HEK293 (cell line): ENCODE data around the gene MOSPD3.

Experiments used
- CTCF ChIP-seq: fragments of 450-650 bp; formaldehyde crosslinking; IDR thresholded peaks from 2 replicates; pipeline ENCODE4 v1.5.1; 2016; ENCODE audit warnings: missing biosample characterization, missing genetic modification characterization
- OVOL3 ChIP-seq: fragments of 450-650 bp; formaldehyde crosslinking; IDR thresholded peaks from 2 replicates; pipeline ENCODE4 v1.5.1; 2016; ENCODE audit warnings: missing biosample characterization, missing genetic modification characterization
- PATZ1 ChIP-seq: fragments of 450-650 bp; formaldehyde crosslinking; IDR thresholded peaks from 2 replicates; pipeline ENCODE4 v1.5.1; 2016; ENCODE audit warnings: missing biosample characterization, missing genetic modification characterization
- PRDM2 ChIP-seq: fragments of 450-650 bp; formaldehyde crosslinking; IDR thresholded peaks from 2 replicates; pipeline ENCODE4 v1.5.1; 2016; ENCODE audit warnings: missing biosample characterization, missing genetic modification characterization, borderline replicate concordance
- REST ChIP-seq: fragments of 450-650 bp; formaldehyde crosslinking; IDR thresholded peaks from 2 replicates; pipeline ENCODE4 v1.5.1; 2016; ENCODE audit warnings: missing biosample characterization, missing genetic modification characterization
- ZBTB1 ChIP-seq: fragments of 450-650 bp; formaldehyde crosslinking; IDR thresholded peaks from 2 replicates; pipeline ENCODE4 v1.5.1; 2016; ENCODE audit warnings: missing biosample characterization, missing genetic modification characterization
- ZBTB10 ChIP-seq: fragments of 450-650 bp; formaldehyde crosslinking; IDR thresholded peaks from 2 replicates; pipeline ENCODE4 v1.5.1; 2016; ENCODE audit warnings: missing biosample characterization, missing genetic modification characterization
- ZBTB17 ChIP-seq: fragments of 450-650 bp; formaldehyde crosslinking; IDR thresholded peaks from 2 replicates; pipeline ENCODE4 v1.5.1; 2016; ENCODE audit warnings: missing biosample characterization, missing genetic modification characterization
- ZBTB20 ChIP-seq: fragments of 450-650 bp; formaldehyde crosslinking; IDR thresholded peaks from 2 replicates; pipeline ENCODE4 v1.5.1; 2016; ENCODE audit warnings: missing biosample characterization, missing genetic modification characterization
- ZBTB21 ChIP-seq: fragments of 450-650 bp; formaldehyde crosslinking; IDR thresholded peaks from 2 replicates; pipeline ENCODE4 v1.5.1; 2017; ENCODE audit warnings: missing biosample characterization, missing genetic modification characterization
- ZBTB6 ChIP-seq: fragments of 450-650 bp; formaldehyde crosslinking; IDR thresholded peaks from 2 replicates; pipeline ENCODE4 v1.5.1; 2017; ENCODE audit warnings: missing biosample characterization, missing genetic modification characterization
- ZFP69B ChIP-seq: fragments of 450-650 bp; formaldehyde crosslinking; IDR thresholded peaks from 2 replicates; pipeline ENCODE4 v1.5.1; 2016; ENCODE audit warnings: missing biosample characterization, missing genetic modification characterization
- ZIC2 ChIP-seq: fragments of 450-650 bp; formaldehyde crosslinking; IDR thresholded peaks from 2 replicates; pipeline ENCODE4 v1.5.1; 2016; ENCODE audit warnings: missing biosample characterization, missing genetic modification characterization
- ZNF24 ChIP-seq: fragments of 450-650 bp; formaldehyde crosslinking; IDR thresholded peaks from 2 replicates; pipeline ENCODE4 v1.5.1; 2016; ENCODE audit warnings: missing biosample characterization, missing genetic modification characterization
- ZNF544 ChIP-seq: fragments of 450-650 bp; formaldehyde crosslinking; IDR thresholded peaks from 2 replicates; pipeline ENCODE4 v1.5.0; 2017; ENCODE audit warnings: missing biosample characterization, missing genetic modification characterization
- ZNF701 ChIP-seq: fragments of 450-650 bp; formaldehyde crosslinking; IDR thresholded peaks from 2 replicates; pipeline ENCODE4 v1.5.1; 2016; ENCODE audit warnings: missing biosample characterization, missing genetic modification characterization
- ZNF76 ChIP-seq: fragments of 450-650 bp; formaldehyde crosslinking; IDR thresholded peaks from 2 replicates; pipeline ENCODE4; 2016; ENCODE audit warnings: low read depth, missing biosample characterization, missing genetic modification characterization, borderline replicate concordance
- ZNF791 ChIP-seq: fragments of 450-650 bp; formaldehyde crosslinking; IDR thresholded peaks from 2 replicates; pipeline ENCODE4 v1.5.1; 2016; ENCODE audit warnings: missing biosample characterization, missing genetic modification characterization
- ZNF830 ChIP-seq: fragments of 450-650 bp; IDR thresholded peaks from 2 replicates; pipeline ENCODE4 v1.5.0; 2018; ENCODE audit warnings: missing biosample characterization, missing genetic modification characterization, low read depth, mild to moderate bottlenecking, moderate library complexity
- TF ChIP-seq, protein P1 (sequence below): fragments of 450-650 bp; formaldehyde crosslinking; IDR thresholded peaks from 2 replicates; pipeline ENCODE4 v1.5.1; 2016; ENCODE audit warnings: missing biosample characterization, missing genetic modification characterization

Gene MOSPD3

DNA sequence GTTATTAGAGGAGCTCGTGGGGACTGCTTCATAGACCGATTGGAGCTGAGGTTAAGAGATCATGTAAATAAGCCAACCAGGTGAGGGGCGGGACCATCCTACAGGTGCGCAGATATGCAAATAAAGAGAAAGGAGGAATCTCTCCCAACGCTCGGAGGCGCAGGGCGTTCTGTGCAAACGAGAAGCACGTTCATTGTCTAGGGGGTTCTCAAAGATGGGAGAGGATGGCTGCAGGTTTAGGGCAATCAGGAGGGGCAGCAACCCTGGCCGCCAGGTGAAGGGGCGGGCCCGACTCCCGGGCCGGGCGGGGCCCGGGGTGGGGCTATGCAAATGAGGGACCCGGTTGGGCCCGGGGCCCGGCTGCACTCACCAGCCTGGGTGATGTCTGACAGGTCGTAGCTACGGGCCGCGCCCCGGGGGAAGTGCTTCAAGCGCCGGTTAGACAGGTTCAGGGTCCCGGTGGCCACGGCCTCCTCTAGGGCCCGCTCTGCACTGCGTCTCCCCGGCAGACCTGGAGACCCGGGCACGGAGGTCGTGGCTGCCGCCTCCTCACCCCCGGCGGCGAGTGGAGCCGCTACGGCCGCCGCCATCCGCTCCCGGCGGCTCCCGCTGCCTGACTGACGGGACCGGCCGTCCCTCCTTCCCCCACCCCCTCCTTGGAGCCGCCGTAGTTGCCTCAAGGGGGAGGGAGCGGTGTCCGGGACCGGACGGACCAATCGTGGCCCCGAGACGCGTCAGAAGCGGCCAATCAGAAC is 26.7 kb upstream of the MOSPD3 start, which contains the start of gene LRCH4 (continued):
- TF ChIP-seq PRDM2 (tag by site-specific recombination): no peak
- TF ChIP-seq ZFP69B (tag by site-specific recombination): peak; percentile 87
- no peak; the same call in 1 of the 2 replicates for TF ChIP-seq REST
- peak; percentile 97 for TF ChIP-seq ZBTB20 (tag by site-specific recombination)
- TF ChIP-seq OVOL3: peak; percentile 89
- TF ChIP-seq ZBTB1 (tag by site-specific recombination): 0 out of 2 replicates have a peak, but pooled peaks have one; percentile 22
- TF ChIP-seq ZIC2 (tag by site-specific recombination): no peak
- peak; percentile 82 for TF ChIP-seq ZNF76 (tag by site-specific recombination)
- no peak for TF ChIP-seq ZNF830
- TF ChIP-seq ZNF24 (tag by site-specific recombination): peak; percentile 78
- TF ChIP-seq ZBTB17 (tag by site-specific recombination): peak; percentile 79
- no peak for TF ChIP-seq ZNF701 (tag by site-specific recombination)
- TF ChIP-seq PATZ1 (tag by site-specific recombination): peak; percentile 84; the same call in 1 of the 2 replicates
- TF ChIP-seq ZBTB6 (tag by site-specific recombination): peak; percentile 93; the same call in 1 of the 2 replicates
- TF ChIP-seq CTCF (tag by site-specific recombination): peak; percentile 47; the same call in 1 of the 2 replicates
- TF ChIP-seq ZNF791 (tag by site-specific recombination): no peak
- TF ChIP-seq, protein P1, sequence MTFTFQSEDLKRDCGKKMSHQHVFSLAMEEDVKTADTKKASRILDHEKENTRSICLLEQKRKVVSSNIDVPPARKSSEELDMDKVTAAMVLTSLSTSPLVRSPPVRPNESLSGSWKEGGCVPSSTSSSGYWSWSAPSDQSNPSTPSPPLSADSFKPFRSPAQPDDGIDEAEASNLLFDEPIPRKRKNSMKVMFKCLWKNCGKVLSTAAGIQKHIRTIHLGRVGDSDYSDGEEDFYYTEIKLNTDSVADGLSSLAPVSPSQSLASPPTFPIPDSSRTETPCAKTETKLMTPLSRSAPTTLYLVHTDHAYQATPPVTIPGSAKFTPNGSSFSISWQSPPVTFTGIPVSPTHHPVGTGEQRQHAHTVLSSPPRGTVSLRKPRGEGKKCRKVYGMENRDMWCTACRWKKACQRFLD (tag by site-specific recombination): no peak; the same call in 1 of the 2 replicates
- peak; percentile 60; the same call in 1 of the 2 replicates for TF ChIP-seq ZBTB10 (tag by site-specific recombination)
- no peak for TF ChIP-seq ZBTB21 (tag by site-specific recombination)
- TF ChIP-seq ZNF544: no peak
